ENCODE results near the gene DDX39B.
"Not testable (repeated sequence)": the region's sequence is repeated elsewhere in the genome, so short reads cannot be mapped to it uniquely, and the experiment has no call there.

- TF ChIP-seq CTCF (IDR thresholded peaks at IDR 0.05; ENCODE audit: low read depth, low read length); POLR2A (IDR thresholded peaks at IDR 0.05; ENCODE audit: extremely low read depth, insufficient read length); MAX (IDR thresholded peaks at IDR 0.05; ENCODE audit: low read depth, low read length); MYC (IDR thresholded peaks at IDR 0.05; ENCODE audit: low read depth, low read length): not testable (repeated sequence)
Measured at GRCh38 chr6:31496826-31497225, 45.0 kb downstream of the DDX39B start.

Data from NB4 (cell line).